HG03558 (cell line): ENCODE measurements around the gene NUTM2B.
"Not testable (repeated sequence)": the region's sequence is repeated elsewhere in the genome, so short reads cannot be mapped to it uniquely, and the experiment has no call there.

Source experiments
- ATAC-seq: cut with Tn5 transposase; IDR thresholded peaks from one replicate; pipeline ENCODE4 v1.9.1; 2021; ENCODE audit warnings: moderate number of reproducible peaks; ENCODE audit not compliant: unreplicated experiment; ENCODE audit errors: extremely low read depth

Gene NUTM2B

GRCh38 chr10:79726620-79727019 lies 23.6 kb downstream of the NUTM2B start:
- ATAC-seq, result not testable (repeated sequence)

DNA sequence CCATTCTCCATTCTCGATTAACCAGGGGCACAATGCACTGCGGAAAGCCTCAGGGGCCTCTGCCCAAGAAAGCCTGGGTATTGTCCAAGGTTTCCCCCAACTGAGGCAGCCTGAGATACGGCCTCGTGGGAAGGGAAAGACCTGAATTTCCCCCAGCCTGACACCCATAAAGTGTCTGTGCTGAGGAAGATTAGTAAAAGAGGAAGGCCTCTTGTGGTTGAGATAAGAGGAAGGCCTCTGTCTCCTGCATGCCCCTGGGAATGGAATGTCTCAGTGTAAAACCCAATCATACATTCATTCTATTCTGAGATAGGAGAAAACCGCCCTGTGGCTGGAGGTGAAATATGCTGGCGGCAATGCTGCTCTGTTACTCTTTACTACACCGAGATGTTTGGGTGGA lies 41.8 kb downstream of the NUTM2B start:
- ATAC-seq, result not testable (repeated sequence)

- not testable (repeated sequence) for ATAC-seq
Measured at GRCh38 chr10:79748510-79748909, 45.5 kb downstream of the NUTM2B start.

- not testable (repeated sequence) for ATAC-seq
Measured at GRCh38 chr10:79753601-79754000, 50.6 kb downstream of the NUTM2B start.

- ATAC-seq, result not testable (repeated sequence)
Measured at GRCh38 chr10:79758297-79758993, 55.4 kb downstream of the NUTM2B start.
